K562 (cell line): Measurements from ENCODE around the gene MRPS33. TPM values are rescaled to one million over a fixed set of nuclear protein-coding genes. Genes with fewer than 3 reads are reported as not detected.
A peak's percentile ranks its signal among the peaks of the same experiment; 100 is the strongest.

Experiments
- ATF2 ChIP-seq: sonication (generic); formaldehyde crosslinking; IDR thresholded peaks from 2 replicates; pipeline ENCODE4 v1.8.1; 2022; ENCODE audit warnings: missing genetic modification reagents
- BCOR ChIP-seq: fragments of 450-650 bp; IDR thresholded peaks from 2 replicates; pipeline ENCODE4 v1.6.1; 2016
- BRF2 ChIP-seq: IDR thresholded peaks from 3 replicates; pipeline ENCODE4 v1.6.1; 2011; ENCODE audit warnings: borderline replicate concordance, mild to moderate bottlenecking; ENCODE audit not compliant: insufficient read length, insufficient read depth
- CBFA2T2 ChIP-seq: fragments of 450-650 bp; conservative IDR thresholded peaks from 2 replicates; pipeline ENCODE4 v1.6.1; 2017; ENCODE audit warnings: mild to moderate bottlenecking
- CBX8 ChIP-seq: fragments of 200-600 bp; sonication (generic); IDR thresholded peaks from 2 replicates; pipeline ENCODE4 v1.6.1; 2012; ENCODE audit warnings: borderline replicate concordance, mixed run types, low read depth, mild to moderate bottlenecking, moderate library complexity, mixed read lengths, low read length, control low read depth, inconsistent platforms; ENCODE audit not compliant: poor library complexity, severe bottlenecking; ENCODE audit errors: extremely low read depth
- E2F6 ChIP-seq, 2 experiments: IDR thresholded peaks; 2 replicates each; pipeline ENCODE4 v1.6.1; 2011; ENCODE audit warnings: borderline replicate concordance in 1 of 2, control low read depth in 1 of 2, low read depth in 1 of 2, low read length in 1 of 2, mild to moderate bottlenecking in 1 of 2, mixed read lengths in 1 of 2, moderate library complexity in 1 of 2; ENCODE audit not compliant: insufficient read depth in 1 of 2, insufficient read length in 1 of 2, poor library complexity in 1 of 2, severe bottlenecking in 1 of 2; ENCODE audit errors: extremely low read depth in 1 of 2
- FOXK2 ChIP-seq, 2 experiments: fragments of 450-650 bp; IDR thresholded peaks in 1 of 2; conservative IDR thresholded peaks in 1 of 2; 2 replicates each; pipeline ENCODE4 v1.6.1; 2016; ENCODE audit warnings: low read depth in 2 of 2, mild to moderate bottlenecking in 1 of 2
- ID3 ChIP-seq, 2 experiments: fragments of 250-450 bp in 1 of 2; fragments of 450-650 bp in 1 of 2; sonication (Bioruptor Pico) in 1 of 2; IDR thresholded peaks; 2 replicates each; pipeline versions ENCODE4 v1.6.1 to v1.8.0; 2016 to 2021; ENCODE audit warnings: mild to moderate bottlenecking in 2 of 2, moderate library complexity in 2 of 2, missing compliant biosample characterization in 1 of 2, missing genetic modification characterization in 1 of 2
- JUNB ChIP-seq: fragments of 450-650 bp; formaldehyde crosslinking; conservative IDR thresholded peaks from 2 replicates; pipeline ENCODE4 v1.4.0; 2020; ENCODE audit warnings: mild to moderate bottlenecking
- MAFK ChIP-seq: IDR thresholded peaks from 2 replicates; pipeline ENCODE4 v1.6.1; 2011; ENCODE audit warnings: low read length, improper control_type of control experiment
- MCM7 ChIP-seq, 2 experiments: fragments of 450-650 bp; IDR thresholded peaks; 2 replicates each; pipeline ENCODE4 v1.6.1; 2016 to 2018
- NR1H2 ChIP-seq: sonication (generic); formaldehyde crosslinking; IDR thresholded peaks from 2 replicates; pipeline ENCODE4 v1.4.0; 2020; ENCODE audit warnings: mild to moderate bottlenecking, missing genetic modification reagents
- NUFIP1 ChIP-seq: fragments of 450-650 bp; IDR thresholded peaks from 2 replicates; pipeline ENCODE4 v1.6.1; 2018; ENCODE audit not compliant: partially characterized antibody
- POLR2H ChIP-seq: IDR thresholded peaks from 2 replicates; pipeline ENCODE4 v1.6.1; 2016; ENCODE audit warnings: missing genetic modification characterization, low read depth, mild to moderate bottlenecking, control low read depth, missing compliant biosample characterization, moderate library complexity
- SMARCA5 ChIP-seq: fragments of 450-650 bp; IDR thresholded peaks from 2 replicates; pipeline ENCODE4 v1.6.1; 2016
- SRSF7 ChIP-seq: fragments of 200-400 bp; formaldehyde crosslinking; optimal IDR thresholded peaks from 2 replicates; pipeline ENCODE3; 2017; ENCODE audit warnings: mild to moderate bottlenecking, low read depth, low read length
- TFE3 ChIP-seq: fragments of 450-650 bp; formaldehyde crosslinking; IDR thresholded peaks from 2 replicates; pipeline ENCODE4 v1.4.0; 2020; ENCODE audit warnings: mild to moderate bottlenecking, mixed read lengths
- ZNF184 ChIP-seq: sonication (generic); formaldehyde crosslinking; IDR thresholded peaks from 2 replicates; pipeline ENCODE4 v1.5.0; 2020; ENCODE audit warnings: missing genetic modification reagents
- ZNF778 ChIP-seq: fragments of 450-650 bp; formaldehyde crosslinking; IDR thresholded peaks from 2 replicates; pipeline ENCODE4 v1.4.0; 2020; ENCODE audit warnings: mild to moderate bottlenecking, moderate library complexity
- polyA plus RNA-seq, 8 experiments: library from polyadenylated mRNA; depleted of rRNA in 4 of 8; stranded (reverse) in 5 of 8; unstranded in 3 of 8; fragments of >200 nt; fragmentation: Nextera tagmentation in 2 of 8; fragmentation: Illumina TruSeq in 1 of 8; extraction: Ambion mirVana in 2 of 8; extraction: Trizol in 1 of 8; gene quantifications; 2 replicates each; pipeline versions ENCODE4 v1.2.1 to v1.2.3, GENCODE V29; 2011 to 2014; ENCODE audit warnings: inconsistent platforms in 1 of 8, missing spikeins in 1 of 8
- total RNA-seq, 7 experiments: library from RNA; depleted of rRNA in 6 of 7; stranded (reverse); fragments of >200 nt in 6 of 7; fragmentation: Illumina TruSeq in 2 of 7; extraction: Trizol in 2 of 7; gene quantifications; 2 replicates each; pipeline versions ENCODE4 v1.2.1 to v1.2.3, GENCODE V29; 2011 to 2021; ENCODE audit warnings: low replicate concordance in 1 of 7

MRPS33 gene
- total and polyA plus RNA-seq, 9 of the 15 experiments (the other 6 are each of a cell fraction or from before 2014, with no cell fraction given): 81.1 to 442 (median 149) TPM

- TF ChIP-seq FOXK2 (conservative IDR thresholded peaks at IDR 0.05 in 1 of 2, IDR thresholded peaks at IDR 0.05 in 1 of 2; ENCODE audit: low read depth in 2 of 2): peak; percentile 74 to 85
- peak; percentile 36 to 49 for TF ChIP-seq E2F6 (IDR thresholded peaks at IDR 0.05; ENCODE audit: borderline replicate concordance in 1 of 2, extremely low read depth in 1 of 2, insufficient read depth in 1 of 2, insufficient read length in 1 of 2, low read depth in 1 of 2, low read length in 1 of 2, poor library complexity in 1 of 2, severe bottlenecking in 1 of 2)
- no peak for TF ChIP-seq JUNB (CRISPR knock-in tag)
- TF ChIP-seq CBX8: no peak
- no peak for TF ChIP-seq ID3 (CRISPR knock-in tag; IDR thresholded peaks at IDR 0.05)
- TF ChIP-seq ID3 (tag; IDR thresholded peaks at IDR 0.05): peak; percentile 86
- TF ChIP-seq TFE3 (CRISPR knock-in tag): no peak
- no peak for TF ChIP-seq MAFK
- TF ChIP-seq ZNF184 (CRISPR knock-in tag): no peak
- no peak; the same call in 1 of the 2 replicates for TF ChIP-seq NR1H2
- no peak for TF ChIP-seq ZNF778
- no peak for TF ChIP-seq ATF2
- no peak for TF ChIP-seq BRF2
- TF ChIP-seq BCOR: 0 out of 2 replicates have a peak, but pooled peaks have one; percentile 34
- no peak for TF ChIP-seq SRSF7
- peak; percentile 64 for TF ChIP-seq NUFIP1
- TF ChIP-seq MCM7 (IDR thresholded peaks at IDR 0.05): no peak
- TF ChIP-seq SMARCA5: no peak
- TF ChIP-seq CBFA2T2: no peak
- TF ChIP-seq POLR2H (tag): peak; percentile 95
These were observed at the start of gene MRPS33 (continued) for GRCh38 chr7:141014524-141015395.
